HG03575 (cell line): ENCODE measurements around the gene TSPOAP1.

Experiments used
- ATAC-seq: cut with Tn5 transposase; IDR thresholded peaks from one replicate; pipeline ENCODE4 v1.9.1; 2021; ENCODE audit not compliant: unreplicated experiment, insufficient number of reproducible peaks, low FRiP score; ENCODE audit errors: extremely low read depth

Gene TSPOAP1, protein sequence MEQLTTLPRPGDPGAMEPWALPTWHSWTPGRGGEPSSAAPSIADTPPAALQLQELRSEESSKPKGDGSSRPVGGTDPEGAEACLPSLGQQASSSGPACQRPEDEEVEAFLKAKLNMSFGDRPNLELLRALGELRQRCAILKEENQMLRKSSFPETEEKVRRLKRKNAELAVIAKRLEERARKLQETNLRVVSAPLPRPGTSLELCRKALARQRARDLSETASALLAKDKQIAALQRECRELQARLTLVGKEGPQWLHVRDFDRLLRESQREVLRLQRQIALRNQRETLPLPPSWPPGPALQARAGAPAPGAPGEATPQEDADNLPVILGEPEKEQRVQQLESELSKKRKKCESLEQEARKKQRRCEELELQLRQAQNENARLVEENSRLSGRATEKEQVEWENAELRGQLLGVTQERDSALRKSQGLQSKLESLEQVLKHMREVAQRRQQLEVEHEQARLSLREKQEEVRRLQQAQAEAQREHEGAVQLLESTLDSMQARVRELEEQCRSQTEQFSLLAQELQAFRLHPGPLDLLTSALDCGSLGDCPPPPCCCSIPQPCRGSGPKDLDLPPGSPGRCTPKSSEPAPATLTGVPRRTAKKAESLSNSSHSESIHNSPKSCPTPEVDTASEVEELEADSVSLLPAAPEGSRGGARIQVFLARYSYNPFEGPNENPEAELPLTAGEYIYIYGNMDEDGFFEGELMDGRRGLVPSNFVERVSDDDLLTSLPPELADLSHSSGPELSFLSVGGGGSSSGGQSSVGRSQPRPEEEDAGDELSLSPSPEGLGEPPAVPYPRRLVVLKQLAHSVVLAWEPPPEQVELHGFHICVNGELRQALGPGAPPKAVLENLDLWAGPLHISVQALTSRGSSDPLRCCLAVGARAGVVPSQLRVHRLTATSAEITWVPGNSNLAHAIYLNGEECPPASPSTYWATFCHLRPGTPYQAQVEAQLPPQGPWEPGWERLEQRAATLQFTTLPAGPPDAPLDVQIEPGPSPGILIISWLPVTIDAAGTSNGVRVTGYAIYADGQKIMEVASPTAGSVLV (N-terminal part only)

DNA sequence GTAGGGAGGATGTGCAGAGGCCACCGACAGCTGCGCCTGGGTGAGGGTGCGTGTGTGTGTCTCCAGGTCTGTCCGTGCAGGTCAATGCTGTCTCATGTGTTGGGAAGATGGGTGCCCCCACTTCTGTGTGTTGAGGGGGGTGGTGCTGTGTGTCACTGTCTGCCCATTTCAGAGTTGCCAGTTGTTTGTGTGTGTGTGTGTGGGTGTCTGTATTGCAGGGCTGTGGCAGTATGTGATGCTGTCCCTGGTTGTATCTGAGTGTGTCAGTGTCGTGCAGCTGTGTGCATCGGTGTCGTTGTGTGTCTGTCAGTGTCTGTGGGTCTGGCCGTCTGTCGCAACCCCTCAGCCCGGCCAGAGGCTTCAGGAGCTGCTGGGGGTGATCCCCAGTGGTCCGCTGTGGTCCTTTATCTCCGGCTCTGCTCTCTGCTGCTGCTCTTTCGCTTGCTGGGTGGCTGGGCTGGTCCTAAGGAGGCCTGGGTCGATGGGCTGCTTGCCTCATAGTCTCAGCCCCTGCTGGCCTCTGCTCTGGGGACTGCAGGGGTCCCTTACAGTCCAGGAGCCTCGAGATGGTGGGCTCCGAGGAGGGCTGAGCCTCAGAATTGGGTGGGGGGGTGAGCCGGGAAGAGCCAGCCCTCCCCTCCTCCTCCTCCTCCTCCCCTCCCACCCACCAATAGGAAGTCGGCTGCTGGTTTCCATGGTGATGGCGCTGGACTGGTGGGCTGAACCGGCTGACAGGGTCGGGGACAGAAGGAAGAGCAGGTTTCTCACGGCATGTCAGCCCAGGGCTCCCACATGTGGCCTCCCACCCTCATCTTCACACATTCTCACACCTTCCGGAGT, at the start of gene TSPOAP1:
Gene TSPOAP1, minus strand, starts transcription at position 601 of the 840 bp plus-strand sequence. CDS start 875 bp downstream, outside the sequence.
- ATAC-seq = no peak

DNA sequence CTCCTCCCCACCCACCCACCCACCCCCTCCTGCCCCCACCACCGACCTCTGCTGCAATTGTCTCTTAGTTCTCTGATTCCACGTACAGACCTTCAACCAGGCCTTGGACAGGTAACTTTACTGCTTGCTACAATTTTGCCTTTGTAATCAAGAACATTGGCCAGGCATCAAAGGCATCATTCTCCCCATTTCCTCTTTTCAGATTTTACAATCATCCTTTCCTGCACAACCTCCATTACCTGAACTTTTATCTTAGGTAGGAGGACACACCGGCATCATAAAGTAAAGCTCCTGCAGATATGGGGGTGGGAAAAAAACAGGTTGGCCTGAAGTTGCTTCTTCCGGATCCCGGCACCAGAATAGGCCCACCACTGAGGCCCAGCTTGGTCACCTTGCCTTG, 49.1 kb upstream of the TSPOAP1 start:
- no peak for ATAC-seq

DNA sequence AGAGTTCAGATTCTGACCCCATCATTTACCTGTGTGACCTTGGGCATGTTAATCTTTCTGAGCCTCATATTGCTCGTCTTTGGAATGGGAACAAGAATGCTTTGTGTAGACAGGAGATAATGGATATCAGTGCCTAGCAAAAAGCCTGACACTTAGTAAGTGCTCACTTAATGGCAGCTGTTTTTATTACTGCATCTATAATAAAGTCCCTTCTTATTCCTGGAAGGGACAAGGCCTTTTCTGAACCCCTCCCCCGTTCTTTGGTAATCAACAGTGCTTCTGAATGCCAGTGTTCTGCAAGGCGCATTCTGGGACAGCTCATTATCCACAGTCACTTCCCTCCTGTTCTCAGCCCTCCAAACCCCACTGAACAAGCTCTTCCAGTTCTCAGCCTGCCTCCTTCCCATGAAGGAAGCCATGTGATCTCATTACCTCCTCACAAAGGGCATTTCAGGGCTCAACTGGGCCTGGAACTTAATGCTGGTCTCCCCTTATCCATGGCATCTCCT, 48.6 kb upstream of the TSPOAP1 start:
- ATAC-seq = no peak

DNA sequence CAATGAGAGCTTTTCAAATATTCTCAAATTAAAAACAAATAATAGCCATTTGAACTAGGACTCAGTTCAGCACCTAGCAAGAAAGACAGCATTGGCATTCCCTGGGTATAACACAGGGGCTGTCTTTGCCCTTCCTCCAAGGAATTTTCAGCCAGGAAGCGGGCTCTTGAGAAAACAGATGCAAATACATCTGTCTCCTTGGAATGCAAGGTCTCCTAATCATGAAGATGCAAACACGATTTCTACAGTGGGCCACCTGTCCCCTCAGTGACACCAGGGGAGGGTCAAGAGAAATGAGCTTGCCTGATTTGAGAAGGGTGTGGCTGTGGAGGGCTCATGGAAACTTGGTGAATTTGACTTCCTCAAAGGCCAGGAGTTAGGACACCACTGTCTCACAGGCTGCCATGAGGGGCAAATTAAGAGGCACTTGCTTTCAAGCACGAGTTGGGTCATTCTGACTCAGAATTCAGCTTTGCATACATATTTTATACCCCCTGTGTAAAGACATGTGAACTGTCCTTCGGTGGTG, 47.9 kb upstream of the TSPOAP1 start:
- ATAC-seq = no peak

DNA sequence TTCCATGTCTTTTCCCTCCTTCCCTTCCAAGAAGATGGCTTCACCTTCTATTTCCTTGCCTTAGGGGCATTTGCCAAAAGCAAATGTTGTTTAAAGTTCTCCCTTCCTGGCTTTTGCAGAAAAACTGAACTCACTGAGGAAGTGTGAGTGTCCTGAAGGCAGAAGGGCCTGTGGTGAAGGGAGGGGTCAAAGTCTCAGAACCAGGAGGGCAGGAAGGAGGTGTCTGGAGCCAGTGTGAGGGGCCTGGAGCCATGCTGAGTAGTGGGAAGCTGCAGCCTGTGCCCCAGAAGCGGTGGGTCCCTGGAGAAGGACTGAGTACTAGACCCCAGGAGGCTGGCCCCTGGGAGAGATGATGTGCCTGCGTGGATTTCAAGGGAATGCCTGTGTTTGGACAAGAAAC, 47.2 kb upstream of the TSPOAP1 start:
- no peak for ATAC-seq

DNA sequence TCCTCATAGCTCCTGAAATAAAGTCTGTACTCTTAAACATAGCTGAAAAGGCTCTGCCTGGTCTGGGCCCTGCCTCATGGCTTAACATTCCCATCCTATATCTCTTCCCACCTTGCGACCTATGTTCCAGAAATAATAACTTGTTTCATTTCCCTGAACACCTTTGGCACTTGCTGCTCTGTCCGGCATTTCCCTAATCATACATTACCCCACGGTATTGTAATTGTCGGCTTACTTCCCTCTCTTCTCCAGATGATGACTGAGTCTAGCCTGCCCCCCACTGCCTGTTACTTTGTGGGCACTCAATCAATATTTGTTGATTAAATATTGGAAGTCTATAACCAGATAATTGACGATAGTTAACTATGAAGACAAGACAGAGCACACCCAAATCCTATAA, 46.7 kb upstream of the TSPOAP1 start:
- ATAC-seq = no peak

DNA sequence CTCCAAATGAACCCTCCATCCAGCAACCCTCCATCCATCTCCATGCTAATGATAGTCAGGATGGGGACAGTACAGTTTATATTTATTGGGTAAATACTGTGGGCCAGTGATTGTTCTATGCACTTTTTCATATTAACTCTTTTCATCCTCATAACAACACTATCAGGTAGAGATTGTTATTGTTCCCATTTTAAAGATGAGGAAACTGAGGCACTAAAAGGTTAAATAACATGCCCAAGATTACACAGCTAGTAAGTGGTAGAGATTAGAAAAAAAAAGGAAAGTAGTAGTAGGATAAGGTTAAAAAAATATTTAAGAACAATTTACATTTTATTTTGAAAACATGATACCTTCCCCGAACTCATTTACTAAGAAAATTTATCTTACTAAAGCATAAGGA, 45.3 kb upstream of the TSPOAP1 start:
- no peak for ATAC-seq

DNA sequence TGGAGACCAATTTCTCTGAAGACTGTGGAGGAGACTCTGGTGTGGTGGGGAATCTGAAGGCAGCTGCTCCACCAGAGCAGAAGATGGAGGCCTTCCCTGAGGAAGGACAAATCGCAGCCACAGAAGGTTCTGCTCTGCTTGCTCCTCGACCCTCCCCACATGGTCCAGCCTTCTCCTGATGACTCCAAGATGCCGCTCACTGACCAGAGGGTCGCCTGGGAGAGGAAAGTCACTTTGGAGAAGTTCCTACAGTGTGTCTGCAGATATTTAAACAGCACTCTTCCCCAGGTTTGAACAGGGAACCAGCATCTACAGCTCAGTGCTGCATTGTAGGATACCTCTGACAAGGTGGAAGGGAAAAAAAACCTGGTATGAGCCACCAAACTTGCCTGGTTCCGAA, 44.4 kb upstream of the TSPOAP1 start:
- no peak for ATAC-seq

DNA sequence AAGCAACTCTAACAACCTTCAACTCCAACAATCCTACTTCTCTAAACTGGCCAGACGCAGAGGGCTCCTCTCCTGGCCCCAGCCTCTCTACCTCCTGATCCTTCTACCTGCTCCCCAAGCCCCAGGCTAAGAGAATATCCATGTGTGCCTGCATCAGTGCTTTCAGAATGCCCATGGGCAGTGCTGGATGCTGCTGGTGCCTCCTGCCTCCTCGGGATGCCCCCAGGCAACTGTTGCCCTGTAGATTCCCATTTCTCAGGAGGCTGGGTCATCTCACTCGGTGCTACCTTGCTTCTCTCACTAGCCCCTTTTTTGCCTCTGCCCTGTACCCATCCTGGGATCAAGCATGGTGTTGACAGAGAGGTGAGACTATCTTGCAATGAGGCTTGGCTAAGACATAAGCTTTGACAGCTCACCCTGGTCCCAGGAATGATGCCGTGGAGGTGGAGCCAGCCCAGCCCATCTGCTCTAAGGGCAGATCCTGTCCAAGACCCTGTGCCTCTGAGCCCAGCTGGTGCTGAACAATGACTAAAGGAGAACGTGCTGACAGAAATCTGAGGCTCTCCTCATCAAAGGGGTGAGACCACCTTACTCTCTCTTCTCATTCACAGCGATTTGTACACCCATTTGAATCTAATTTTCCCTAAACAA, 42.8 kb upstream of the TSPOAP1 start:
- no peak for ATAC-seq

DNA sequence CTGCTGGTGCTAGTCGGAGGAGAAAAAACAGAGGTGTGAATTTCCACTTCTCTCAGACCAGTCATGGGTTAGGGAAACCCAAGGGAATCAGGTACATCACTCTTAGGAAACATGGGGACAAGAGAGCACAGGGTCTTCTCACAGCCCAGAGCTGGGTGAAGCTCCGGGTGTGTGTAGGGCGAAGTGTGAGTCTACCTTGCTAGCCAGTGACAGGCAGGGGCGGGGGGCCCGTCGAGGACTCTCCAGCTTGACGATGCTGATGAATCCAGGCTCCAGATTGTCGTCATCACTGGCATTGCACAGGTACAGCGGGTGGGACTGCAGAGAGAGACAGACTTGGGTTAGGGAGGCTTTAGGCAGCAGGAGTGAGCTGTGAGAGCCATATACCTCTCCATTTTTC, 42.1 kb upstream of the TSPOAP1 start:
- ATAC-seq = no peak

DNA sequence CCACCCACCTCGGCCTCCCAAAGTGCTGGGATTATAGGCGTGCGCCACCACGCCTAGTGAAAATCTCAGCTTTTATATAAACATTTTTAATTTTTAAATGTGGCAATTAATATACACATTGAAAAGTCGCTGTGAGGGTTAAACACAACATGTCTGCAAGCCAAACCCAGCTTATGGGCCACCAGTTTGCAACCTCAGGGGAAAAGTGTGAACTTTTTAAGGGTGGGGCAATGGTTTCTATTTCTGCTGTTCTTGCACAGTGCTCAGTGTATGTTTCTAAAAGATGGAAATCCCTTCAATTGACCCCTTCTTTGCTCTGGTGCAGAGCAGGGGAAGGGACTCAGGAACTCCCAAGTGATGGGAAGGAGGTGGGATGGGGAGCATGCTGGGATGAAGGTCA, 41.7 kb upstream of the TSPOAP1 start:
- ATAC-seq = no peak

DNA sequence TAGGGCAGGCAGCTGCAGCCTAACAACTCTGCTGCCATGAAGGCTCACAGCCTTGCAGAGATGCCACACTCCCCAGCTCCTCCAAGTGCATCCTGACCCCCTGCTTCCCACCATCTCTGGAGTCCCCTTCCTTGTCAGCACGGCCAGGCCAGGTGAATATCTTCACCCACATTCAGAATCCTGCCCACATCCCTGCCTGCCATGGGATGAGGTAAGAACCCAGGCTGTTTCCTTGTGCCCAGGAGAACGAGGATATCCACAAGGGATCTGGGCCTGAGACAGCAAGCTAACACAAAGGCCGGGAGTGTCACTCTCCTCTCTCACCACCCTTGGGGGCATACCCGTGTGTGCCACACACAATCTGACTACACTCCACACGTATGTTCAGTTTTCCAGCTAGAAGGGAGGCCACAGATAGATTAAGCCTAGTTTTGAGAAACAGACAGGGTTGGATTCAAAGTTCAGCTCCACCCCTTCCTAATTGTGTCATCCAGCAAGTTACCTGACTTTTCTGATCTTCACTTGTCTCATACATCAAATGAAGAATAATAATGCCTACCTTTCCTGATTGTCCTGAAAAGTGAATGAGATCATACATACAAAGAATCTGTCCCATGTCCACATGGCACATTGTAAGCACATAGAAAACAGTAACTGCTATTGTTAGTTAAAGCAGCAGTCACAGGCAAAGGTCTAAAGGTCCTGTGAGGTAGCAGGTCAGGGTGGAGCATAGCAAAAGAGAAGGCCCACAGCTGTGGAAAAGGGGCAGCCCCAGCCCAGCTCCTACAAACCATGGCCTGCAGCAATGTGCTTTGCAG, 40.8 kb upstream of the TSPOAP1 start:
- ATAC-seq = no peak

DNA sequence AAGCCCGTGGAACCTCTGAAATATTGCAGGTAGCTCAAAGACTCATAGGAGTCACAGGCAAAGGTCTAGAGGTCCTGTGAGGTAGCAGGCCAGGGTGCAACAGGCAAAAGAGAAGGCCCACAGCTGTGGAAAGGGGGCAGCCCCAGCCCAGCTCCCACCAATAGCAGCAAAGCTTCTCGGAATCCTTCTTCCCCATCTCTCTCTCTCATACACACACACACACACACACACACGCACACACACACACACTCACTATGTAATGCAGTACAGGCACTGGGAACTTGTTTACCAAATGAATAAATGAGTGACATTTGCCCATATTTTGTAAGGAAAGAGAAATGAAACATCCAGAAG, 40.2 kb upstream of the TSPOAP1 start:
- ATAC-seq = no peak

DNA sequence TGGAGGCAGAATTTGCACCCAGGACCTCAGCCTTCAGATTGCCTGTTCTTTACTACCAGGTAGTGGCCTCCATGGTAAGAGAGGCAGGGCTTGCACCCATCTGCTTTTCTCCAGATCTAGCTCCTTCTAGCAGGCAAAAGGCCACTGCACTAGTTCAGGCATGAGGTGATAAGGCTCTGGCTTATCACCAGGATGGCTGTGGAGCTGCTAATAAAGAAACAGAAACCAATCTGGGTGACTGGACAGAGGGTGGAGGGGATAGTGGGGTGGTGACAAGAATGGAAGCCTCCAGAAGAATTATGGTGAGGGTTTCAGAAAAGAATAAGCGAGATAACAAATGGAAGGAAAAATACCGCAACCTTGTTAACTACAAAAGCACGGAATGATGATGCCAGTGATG, 38.9 kb upstream of the TSPOAP1 start:
- ATAC-seq = no peak

DNA sequence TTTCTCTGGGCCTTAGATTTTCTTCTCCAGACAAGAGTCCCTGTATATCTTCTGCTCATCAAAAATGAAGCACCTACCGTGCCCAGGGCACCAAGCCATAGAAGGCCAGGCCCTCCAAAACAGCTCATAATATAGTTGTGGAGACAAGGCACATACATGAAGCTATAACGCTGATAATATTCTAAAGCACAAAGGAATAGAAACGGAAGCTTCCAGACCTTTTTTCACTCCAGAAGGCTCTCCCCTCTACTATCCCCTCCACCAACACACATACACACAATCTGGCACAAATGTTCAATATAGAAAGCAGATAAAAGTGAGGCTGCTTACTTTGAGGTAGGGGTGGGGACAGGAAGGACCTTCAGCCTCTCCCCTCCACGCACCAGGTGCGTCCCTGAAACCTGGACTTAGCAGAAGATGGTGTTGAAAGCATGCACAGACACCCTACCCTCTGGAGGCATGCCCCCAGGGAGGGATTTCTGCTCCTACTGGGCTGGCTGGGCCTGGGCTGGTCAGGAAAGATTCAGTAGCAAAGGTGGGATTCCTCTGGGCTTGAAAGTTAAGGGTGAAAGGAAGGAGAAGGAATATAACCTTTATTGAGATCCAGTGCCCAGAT, 37.5 kb upstream of the TSPOAP1 start:
- ATAC-seq = no peak

DNA sequence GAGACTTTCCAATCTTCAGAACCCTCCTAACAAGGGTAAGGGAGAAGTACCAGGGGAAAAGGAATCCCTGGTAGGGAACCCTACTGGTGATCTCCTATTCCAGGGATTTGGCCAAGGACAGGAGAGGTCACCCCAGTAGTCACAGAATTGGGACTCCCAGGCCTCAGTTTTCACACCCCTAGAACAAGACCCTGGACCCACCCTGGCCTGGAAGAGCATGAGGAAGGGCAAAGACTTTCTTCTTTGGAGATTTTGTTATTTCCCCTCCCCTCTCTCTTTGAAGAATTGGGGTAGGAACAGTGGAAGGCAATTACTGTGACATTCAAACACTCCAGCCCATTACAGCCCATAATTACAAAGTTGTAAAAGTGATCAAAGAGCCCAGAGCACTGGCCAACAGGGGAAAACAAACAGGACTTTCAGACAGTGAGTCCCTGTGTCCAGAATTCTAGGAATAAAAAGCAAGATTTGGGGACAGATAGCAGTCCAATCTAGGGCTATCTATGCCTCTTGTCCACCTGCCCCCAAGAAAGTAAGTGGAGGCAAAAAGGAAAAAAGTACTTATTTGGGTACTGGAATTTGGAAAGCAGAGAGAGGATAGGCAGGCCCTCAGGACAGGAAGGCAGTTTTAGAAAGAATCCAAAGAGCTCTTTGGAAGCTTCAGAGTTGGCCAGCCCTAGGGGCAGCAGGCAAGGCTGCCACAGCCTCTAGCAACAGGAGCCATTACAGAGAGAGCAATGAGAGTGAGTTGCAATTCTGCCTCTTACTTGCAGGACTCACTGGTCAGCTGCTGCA, 36.8 kb upstream of the TSPOAP1 start:
- ATAC-seq = no peak
